GM12865 (cell line): Measurements from ENCODE around the gene PTPRK.

Experiments used
- DNase-seq: peaks from one replicate; pipeline ENCODE4 v3.0.0; 2010; ENCODE audit warnings: low read depth
- H3K4me3 ChIP-seq: 2 replicates; pipeline ENCODE4 v1.5.1; 2011; ENCODE audit warnings: mild to moderate bottlenecking, low read depth, low read length, control low read depth
- TF ChIP-seq, protein P1 (sequence below): IDR thresholded peaks from 2 replicates; pipeline ENCODE4 v1.5.1; 2011; ENCODE audit warnings: low read length, control low read depth, low read depth, inconsistent platforms; ENCODE audit not compliant: insufficient read depth; ENCODE audit errors: missing control alignments

Gene PTPRK

GRCh38 chr6:128500749-128501600 is 19.4 kb downstream of the PTPRK start:
- TF ChIP-seq, protein P1, sequence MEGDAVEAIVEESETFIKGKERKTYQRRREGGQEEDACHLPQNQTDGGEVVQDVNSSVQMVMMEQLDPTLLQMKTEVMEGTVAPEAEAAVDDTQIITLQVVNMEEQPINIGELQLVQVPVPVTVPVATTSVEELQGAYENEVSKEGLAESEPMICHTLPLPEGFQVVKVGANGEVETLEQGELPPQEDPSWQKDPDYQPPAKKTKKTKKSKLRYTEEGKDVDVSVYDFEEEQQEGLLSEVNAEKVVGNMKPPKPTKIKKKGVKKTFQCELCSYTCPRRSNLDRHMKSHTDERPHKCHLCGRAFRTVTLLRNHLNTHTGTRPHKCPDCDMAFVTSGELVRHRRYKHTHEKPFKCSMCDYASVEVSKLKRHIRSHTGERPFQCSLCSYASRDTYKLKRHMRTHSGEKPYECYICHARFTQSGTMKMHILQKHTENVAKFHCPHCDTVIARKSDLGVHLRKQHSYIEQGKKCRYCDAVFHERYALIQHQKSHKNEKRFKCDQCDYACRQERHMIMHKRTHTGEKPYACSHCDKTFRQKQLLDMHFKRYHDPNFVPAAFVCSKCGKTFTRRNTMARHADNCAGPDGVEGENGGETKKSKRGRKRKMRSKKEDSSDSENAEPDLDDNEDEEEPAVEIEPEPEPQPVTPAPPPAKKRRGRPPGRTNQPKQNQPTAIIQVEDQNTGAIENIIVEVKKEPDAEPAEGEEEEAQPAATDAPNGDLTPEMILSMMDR = no peak
- no peak overlapping the region for H3K4me3 ChIP-seq
- DNase-seq = no peak

GRCh38 chr6:128500014-128500413 is 20.4 kb downstream of the PTPRK start:
- TF ChIP-seq, protein P1 = no peak
- no peak overlapping the region for H3K4me3 ChIP-seq
- no peak for DNase-seq

- H3K4me3 ChIP-seq = no peak overlapping the region
- TF ChIP-seq, protein P1 = no peak
- no peak for DNase-seq
Observed at GRCh38 chr6:128499079-128499731, 21.2 kb downstream of the PTPRK start.

GRCh38 chr6:128498234-128498633 is 22.2 kb downstream of the PTPRK start:
- H3K4me3 ChIP-seq = no peak overlapping the region

DNA sequence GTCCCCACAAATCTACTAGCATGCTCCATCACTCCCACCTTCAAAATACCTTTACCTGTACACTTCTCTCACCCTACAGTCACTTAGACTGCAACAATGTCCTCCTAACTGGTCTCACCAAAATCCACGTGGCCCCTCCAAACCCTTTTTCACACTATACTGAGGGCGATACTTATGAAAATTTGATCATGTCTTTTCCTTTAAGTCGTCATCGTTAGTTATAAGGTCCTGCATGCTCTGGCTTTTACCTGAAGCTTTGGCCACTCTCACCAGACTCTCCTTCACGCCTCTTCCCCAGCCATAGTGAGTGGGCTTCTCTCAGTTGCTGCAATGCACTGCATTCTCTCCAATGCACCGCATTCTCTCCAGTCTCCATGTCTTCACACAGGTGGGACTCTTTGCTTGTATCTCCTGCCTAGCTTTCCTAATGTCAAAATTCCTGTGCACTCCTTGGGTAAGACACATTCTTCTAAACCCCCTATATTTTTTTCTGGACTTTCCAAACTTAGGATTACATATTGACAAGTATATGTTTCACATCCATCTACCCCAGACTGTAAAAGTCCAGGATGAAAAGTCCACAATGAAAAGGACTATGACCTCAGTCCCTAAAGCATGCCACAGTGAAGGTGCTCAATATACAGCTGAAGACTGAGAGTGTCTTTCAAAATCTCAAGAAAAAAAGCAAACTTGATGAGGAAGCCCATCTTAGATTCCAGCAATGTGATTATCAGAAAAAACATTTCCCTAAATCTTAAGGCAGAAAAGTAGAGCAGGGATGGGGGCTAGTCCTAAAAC is 24.7 kb downstream of the PTPRK start:
- no peak for DNase-seq
- TF ChIP-seq, protein P1 = no peak

More at GRCh38 chr6:128498234-128498633, 22.2 kb downstream of the PTPRK start:
- DNase-seq = no peak
- TF ChIP-seq, protein P1 = no peak

GRCh38 chr6:128494440-128494839 is 26.0 kb downstream of the PTPRK start:
- no peak overlapping the region for H3K4me3 ChIP-seq
- TF ChIP-seq, protein P1 = no peak
- DNase-seq = no peak

More for the DNA sequence above, 24.7 kb downstream of the PTPRK start:
- no peak overlapping the region for H3K4me3 ChIP-seq
